Heart left ventricle (tissue), 16 donors: ENCODE results near the gene SNAPC2. TPM values are rescaled to one million over a fixed set of nuclear protein-coding genes. Genes with fewer than 3 reads are reported as not detected.

Experiments used
- ATAC-seq, 4 donors: fragments of 200-7000 bp; cut with Tn5 transposase; one replicate each; pipeline ENCODE4 v1.9.1; 2020 to 2022; ENCODE audit warnings: moderate library complexity in 4 of 4, mild to moderate bottlenecking in 3 of 4, moderate number of reproducible peaks in 1 of 4
- DNase-seq, 5 donors: peaks; one replicate each; pipeline ENCODE4 v3.0.0-alpha.2; 2020
- H3K27ac ChIP-seq, 12 donors: fragments of 200-600 bp; sonication (generic) in 4 of 12; one replicate each; pipeline versions ENCODE4 v1.5.0 to v1.8.0; 2016 to 2022; ENCODE audit warnings: mild to moderate bottlenecking in 2 of 12
- H3K27me3 ChIP-seq, 9 donors: fragments of 200-600 bp; sonication (generic) in 2 of 9; one replicate each; pipeline versions ENCODE4 v1.5.1 to v1.8.0; 2016 to 2022; ENCODE audit warnings: mild to moderate bottlenecking in 3 of 9
- H3K36me3 ChIP-seq, 9 donors: fragments of 200-600 bp; sonication (generic) in 2 of 9; one replicate each; pipeline versions ENCODE4 v1.5.0 to v1.8.0; 2018 to 2022; ENCODE audit warnings: mild to moderate bottlenecking in 2 of 9
- H3K4me1 ChIP-seq, 12 donors: fragments of 200-600 bp; sonication (generic) in 4 of 12; one replicate each; pipeline versions ENCODE4 v1.5.0 to v1.8.0; 2016 to 2022; ENCODE audit warnings: mild to moderate bottlenecking in 3 of 12
- H3K4me3 ChIP-seq, 12 donors: fragments of 200-600 bp; sonication (generic) in 4 of 12; one replicate each; pipeline versions ENCODE4 v1.5.0 to v1.8.0; 2017 to 2022; ENCODE audit warnings: mild to moderate bottlenecking in 9 of 12, moderate library complexity in 4 of 12
- H3K9me3 ChIP-seq, 12 donors: fragments of 200-600 bp; sonication (generic) in 4 of 12; one replicate each; pipeline versions ENCODE4 v1.5.0 to v1.8.0; 2016 to 2022; ENCODE audit warnings: mild to moderate bottlenecking in 1 of 12
- POLR2A ChIP-seq, 2 donors: fragments of 450-650 bp; IDR thresholded peaks; one replicate each; pipeline ENCODE4 v1.6.1; 2017; ENCODE audit warnings: antibody characterized with exemption in 2 of 2, mild to moderate bottlenecking in 2 of 2, moderate library complexity in 2 of 2
- WGBS, 4 donors: extraction: QIAGEN DNeasy Blood & Tissue Kit in 2 of 4; methylation state at CpG; one replicate each; pipeline versions ENCODE4 v1.1.5 to v1.1.7; 2013 to 2018; 5-methylcytosine and 5-hydroxymethylcytosine counted together
- intact Hi-C, 10 donors: fragments of 100-400 bp; cut with DNase I; formaldehyde crosslinking; loops; one replicate each; pipeline versions ENCODE4 v1.11.1 to v1.14.2; 2022
- polyA plus RNA-seq, 2 donors: library from polyadenylated mRNA; stranded (reverse); fragments of 200-250 nt; gene quantifications; one replicate each; pipeline ENCODE4 v1.2.3, GENCODE V29; 2013
- total RNA-seq, 9 donors: library from RNA; depleted of rRNA in 2 of 9; stranded (reverse); fragments of >200 nt in 2 of 9; fragmentation: NEBNext Ultra II Directional in 3 of 9; extraction: Animal tissue kit (Norgen Biotek cat#: 25700) in 3 of 9; gene quantifications; one replicate each; pipeline versions ENCODE4 v1.1.0 to v1.2.4, GENCODE V29; 2016 to 2023
- TF ChIP-seq, protein P1 (sequence below), 12 donors: fragments of 200-600 bp; sonication (generic) in 4 of 12; IDR thresholded peaks; one replicate each; pipeline versions ENCODE4 v1.5.0 to v1.8.0; 2018 to 2022; ENCODE audit warnings: antibody characterized with exemption in 12 of 12, mild to moderate bottlenecking in 5 of 12
- donor health status: ischemic (EF 13 %, LVEDD 7.1; RV severe dilation, severe dysfunction).
- donor health status: healthy with polysubstance abuse.
- donor health status: DM: no; HTN: yes; CAD: no.
- donor health status: DM: no; HTN: no; CAD: no.
- donor health status: ischemic (EF 25% LVEDD 6.9; RV normal size, moderate dysfunction).
- donor health status: ischemic (EF 25% LVEDD 5.7; RV mildly dilated, moderate dysfunction).
- donor health status: healthy.
- donor health status: DM: yes; HTN: yes; CAD: no.
- donor health status: ischemic (EF 35%, LVEDD 5.7; RV mildly dilated, moderate dysfunction).
- donor health status: nonischemic (EF 11% LVEDD 7.7; RV severe dilation, severe dysfunction).
- donor health status: DM: yes; HTN: yes; CAD: no.
- donor health status: PGD.
- donor health status: ischemic (EF 29% LVEDD 5.4; RV normal size, mild dysfunction).
- donor health status: nonischemic (EF 23%, LVEDD 6.1; RV moderate dilation, normal function).

Gene SNAPC2
- total and polyA plus RNA-seq, 11 donors: 6.8 to 28.9 (median 10.4) TPM

DNA sequence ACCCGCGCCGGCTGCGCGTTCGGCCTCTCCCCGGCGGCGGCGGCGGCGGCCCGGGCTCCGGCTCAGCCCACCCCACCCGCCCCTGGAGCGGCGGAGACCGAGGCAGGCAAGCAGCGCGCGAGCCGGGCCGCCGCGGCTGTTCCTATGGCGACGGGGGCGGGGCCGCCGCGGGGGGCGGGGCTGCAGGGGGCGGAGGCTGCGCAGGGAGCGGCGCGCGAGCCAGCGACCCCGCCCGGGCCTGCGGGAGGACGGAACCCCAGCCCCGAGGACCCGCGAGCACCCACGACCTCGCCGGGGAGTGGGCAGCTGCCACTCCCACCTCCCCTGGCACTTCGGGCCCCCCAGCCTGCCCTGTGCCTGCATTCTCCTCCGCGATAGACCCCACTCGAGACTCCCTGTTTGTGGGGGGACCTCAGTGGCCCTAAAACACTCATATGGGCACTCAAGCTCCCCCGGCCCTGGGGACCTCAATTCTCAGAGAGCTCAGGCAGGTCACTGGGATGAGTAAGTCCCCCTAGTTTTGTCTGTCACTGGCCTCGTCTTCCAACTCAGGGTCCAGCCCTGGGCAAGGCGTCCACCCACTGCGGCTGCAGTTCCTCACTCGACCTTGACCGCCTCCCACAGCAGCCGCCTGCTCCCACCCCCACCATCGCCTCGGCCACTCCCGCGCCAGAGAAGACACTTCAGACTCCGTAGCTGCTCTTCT lies 6.0 kb downstream of the SNAPC2 start, which contains the start of gene CTXN1:
Gene CTXN1, minus strand, starts transcription at position 115 of the 706 bp plus-strand sequence. CDS start 597 bp downstream, outside the sequence.
- Histone ChIP-seq H3K9me3 (no peaks in the 10 kb centered on the region), H3K27ac (peak within 1 kb of the TSS in 2 of 12 donors; percentile 49 to 96), H3K4me1 (peaks cover 8 to 59% (median 35%) of the 10 kb centered on the region in 12 donors), H3K27me3 (no peaks in the 10 kb centered on the region), H3K4me3 (peak within 1 kb of the TSS; percentile 17 to 70 (median 46)), H3K36me3 (peaks cover 0 to 40% (median 27%) of the 10 kb centered on the region in 9 donors)
- intact Hi-C loops: loop anchor here in 1 of 10 donors (5.0 kb wide), 1 partner anchor 74 kb away; no protein-coding TSS in a partner anchor
- ATAC-seq (peak in 3 of 4 donors; percentile 16 to 53 (median 33)), DNase-seq (peak; percentile 66 to 86 (median 69))
- no peak for TF ChIP-seq POLR2A (IDR thresholded peaks at IDR 0.05)
- WGBS, 4 donors: 12 to 54% (median 29%) methylated on average over 15 to 65 of the region's 65 CpGs

DNA sequence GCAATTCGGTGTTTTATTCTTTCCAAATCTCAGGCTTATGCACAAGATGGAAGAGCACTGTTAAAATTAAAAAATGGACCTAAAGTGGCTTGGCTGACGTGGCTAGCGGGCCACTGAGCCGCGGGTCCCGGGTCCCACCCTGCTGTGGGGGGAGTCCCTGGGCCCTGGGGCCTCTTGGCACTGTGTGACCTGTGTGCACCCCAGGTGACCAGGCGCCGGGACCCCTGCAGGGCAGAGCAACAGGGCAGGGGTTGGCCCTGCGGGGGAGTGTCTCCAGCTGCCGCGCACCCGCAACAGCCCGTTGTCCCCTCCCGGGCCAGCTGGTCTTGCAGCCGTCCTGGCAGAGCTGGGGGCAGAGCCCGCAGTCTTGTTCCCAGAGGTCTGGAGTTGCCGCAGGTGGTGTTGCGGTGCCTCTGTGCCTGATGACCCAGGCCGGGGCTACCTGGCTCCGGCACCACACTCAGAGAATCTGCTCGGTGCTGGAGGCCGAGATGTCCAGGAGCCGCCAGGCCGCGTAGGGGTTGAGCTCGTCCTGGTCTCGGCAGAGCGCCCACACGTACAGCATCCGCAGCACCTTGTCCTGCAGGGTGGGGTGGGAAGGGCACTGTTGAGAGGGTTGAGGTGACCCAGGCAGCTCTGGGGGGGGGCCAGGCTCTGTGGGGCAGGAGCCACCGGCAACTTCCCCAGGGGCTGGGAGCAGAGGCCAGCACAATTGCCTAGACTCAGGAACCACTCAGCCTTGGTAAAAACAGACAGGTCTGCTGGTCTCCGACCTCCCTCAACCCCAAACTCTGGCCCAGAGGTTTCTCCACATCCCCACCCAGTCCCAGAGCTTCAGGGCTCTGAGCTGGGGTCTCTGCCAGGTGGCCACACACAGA lies 6.8 kb downstream of the SNAPC2 start:
- WGBS, 4 donors: 81 to 89% (median 88%) methylated on average over 12 to 32 of the region's 32 CpGs
- Histone ChIP-seq H3K27me3 (no peaks in the 10 kb centered on the region), H3K4me1 (peaks cover 3 to 51% (median 27%) of the 10 kb centered on the region in 12 donors), H3K27ac (peak overlapping the region in 1 of 12 donors; percentile 85), H3K9me3 (no peaks in the 10 kb centered on the region), H3K4me3 (peak overlapping the region in 4 of 12 donors; percentile 28 to 61 (median 44)), H3K36me3 (peaks cover 3 to 43% (median 32%) of the 10 kb centered on the region in 9 donors)
- intact Hi-C loops: loop anchor here in 1 of 10 donors (5.0 kb wide), 1 partner anchor 75 kb away; no protein-coding TSS in a partner anchor
- no peak for TF ChIP-seq POLR2A (IDR thresholded peaks at IDR 0.05)
- TF ChIP-seq, protein P1, sequence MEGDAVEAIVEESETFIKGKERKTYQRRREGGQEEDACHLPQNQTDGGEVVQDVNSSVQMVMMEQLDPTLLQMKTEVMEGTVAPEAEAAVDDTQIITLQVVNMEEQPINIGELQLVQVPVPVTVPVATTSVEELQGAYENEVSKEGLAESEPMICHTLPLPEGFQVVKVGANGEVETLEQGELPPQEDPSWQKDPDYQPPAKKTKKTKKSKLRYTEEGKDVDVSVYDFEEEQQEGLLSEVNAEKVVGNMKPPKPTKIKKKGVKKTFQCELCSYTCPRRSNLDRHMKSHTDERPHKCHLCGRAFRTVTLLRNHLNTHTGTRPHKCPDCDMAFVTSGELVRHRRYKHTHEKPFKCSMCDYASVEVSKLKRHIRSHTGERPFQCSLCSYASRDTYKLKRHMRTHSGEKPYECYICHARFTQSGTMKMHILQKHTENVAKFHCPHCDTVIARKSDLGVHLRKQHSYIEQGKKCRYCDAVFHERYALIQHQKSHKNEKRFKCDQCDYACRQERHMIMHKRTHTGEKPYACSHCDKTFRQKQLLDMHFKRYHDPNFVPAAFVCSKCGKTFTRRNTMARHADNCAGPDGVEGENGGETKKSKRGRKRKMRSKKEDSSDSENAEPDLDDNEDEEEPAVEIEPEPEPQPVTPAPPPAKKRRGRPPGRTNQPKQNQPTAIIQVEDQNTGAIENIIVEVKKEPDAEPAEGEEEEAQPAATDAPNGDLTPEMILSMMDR (IDR thresholded peaks at IDR 0.05): no peak
- ATAC-seq: peak in 2 of 4 donors; percentile 1 to 3
- DNase-seq: peak in 2 of 5 donors; percentile 11 to 30

DNA sequence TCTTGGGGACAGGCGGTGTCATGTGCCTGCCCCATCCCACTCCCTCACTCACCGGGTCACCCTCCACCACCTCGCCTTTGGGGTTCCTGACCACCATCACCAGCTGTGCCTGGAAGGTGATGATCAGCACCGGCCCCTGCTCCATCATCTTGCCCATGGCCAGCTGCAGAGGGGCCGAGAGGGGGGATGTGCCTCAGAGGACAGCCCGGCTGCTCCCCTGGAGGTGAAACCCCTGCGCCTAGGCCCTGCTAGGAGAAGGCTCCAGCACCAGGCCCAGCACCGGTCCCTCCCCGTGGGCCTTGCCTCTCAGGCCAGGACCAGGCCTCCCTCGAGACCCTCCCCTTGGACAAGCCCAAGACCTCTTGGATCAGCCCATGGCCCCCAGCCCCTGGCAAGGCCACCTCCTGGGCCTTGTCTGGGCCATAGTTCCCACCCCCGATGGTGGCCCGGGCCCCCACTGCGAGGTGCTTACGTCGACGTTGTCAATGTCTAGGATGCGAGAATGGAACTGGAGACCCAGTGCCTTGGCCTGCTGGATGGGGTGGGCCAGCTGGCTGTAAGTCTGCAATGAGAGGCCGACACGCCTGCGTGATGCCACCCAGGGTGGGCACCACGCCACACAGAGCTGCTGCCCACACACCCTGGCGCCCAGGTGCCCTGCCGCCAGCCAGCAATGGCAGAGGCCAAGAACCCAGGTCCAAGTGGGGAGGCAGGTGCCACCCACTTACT lies 7.6 kb downstream of the SNAPC2 start:
- no peak for TF ChIP-seq POLR2A (IDR thresholded peaks at IDR 0.05)
- TF ChIP-seq, protein P1 (IDR thresholded peaks at IDR 0.05): no peak
- peak in 2 of 5 donors; percentile 12 to 22 for DNase-seq
- intact Hi-C loops: loop anchor here in 1 of 10 donors (5.0 kb wide), 1 partner anchor 75 kb away; no protein-coding TSS in a partner anchor

DNA sequence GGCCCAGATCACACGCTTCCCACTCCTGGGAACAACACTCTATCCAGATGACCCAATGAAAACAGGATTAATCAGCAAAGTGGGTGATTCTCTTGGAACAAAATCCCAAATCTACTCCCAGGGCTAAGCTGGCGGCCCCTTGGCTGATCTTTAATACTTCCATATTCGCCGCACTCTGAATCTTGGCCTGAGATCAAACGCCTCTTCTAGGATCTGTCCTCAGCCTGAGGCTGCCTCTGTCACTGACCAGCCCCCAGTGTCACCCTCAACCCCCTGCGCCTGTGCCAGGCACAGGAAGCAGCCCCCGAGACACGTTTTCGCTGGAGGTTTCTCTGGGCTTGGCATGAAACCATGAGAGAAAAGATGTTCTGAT lies 8.2 kb downstream of the SNAPC2 start:
- H3K27me3 ChIP-seq: no peaks in the 10 kb centered on the region
- peaks cover 9 to 43% (median 35%) of the 10 kb centered on the region in 9 donors for H3K36me3 ChIP-seq
- H3K27ac ChIP-seq: peak overlapping the region in 10 of 12 donors; percentile 23 to 85 (median 54)
- ATAC-seq (peak; percentile 2 to 25 (median 18)), DNase-seq (no peak)
- TF ChIP-seq POLR2A (IDR thresholded peaks at IDR 0.05): no peak
- TF ChIP-seq, protein P1 (IDR thresholded peaks at IDR 0.05): no peak
- intact Hi-C loops: loop anchor here in 1 of 10 donors (5.0 kb wide), 1 partner anchor 76 kb away; no protein-coding TSS in a partner anchor
- H3K4me1 ChIP-seq: peaks cover 3 to 48% (median 25%) of the 10 kb centered on the region in 12 donors
- H3K9me3 ChIP-seq: no peaks in the 10 kb centered on the region
- peak overlapping the region in 1 of 12 donors; percentile 16 for H3K4me3 ChIP-seq
- 35 to 53% (median 42%) methylated on average over 8 to 9 of the region's 9 CpGs for WGBS, 4 donors

More for the DNA sequence above, 7.6 kb downstream of the SNAPC2 start:
- H3K27me3 ChIP-seq: no peaks in the 10 kb centered on the region
- H3K36me3 ChIP-seq: peaks cover 8 to 43% (median 32%) of the 10 kb centered on the region in 9 donors
- peaks cover 3 to 48% (median 25%) of the 10 kb centered on the region in 12 donors for H3K4me1 ChIP-seq
- 79 to 85% (median 83%) methylated on average over 16 to 23 of the region's 23 CpGs for WGBS, 4 donors
- H3K4me3 ChIP-seq: no peak overlapping the region
- no peaks in the 10 kb centered on the region for H3K9me3 ChIP-seq
- H3K27ac ChIP-seq: peak overlapping the region in 10 of 12 donors; percentile 23 to 85 (median 54)
- peak; percentile 2 to 14 (median 5) for ATAC-seq
